T-helper 1 cell treated with Interleukin-12 subunit alpha and Interleukin-12 subunit beta and Interleukin-4 antibody, amounts not matched to agents 30 μg/mL and 1 μg/mL, for 36 hours (primary cell): ENCODE measurements around the gene AGER.
"Not testable (repeated sequence)": the region's sequence is repeated elsewhere in the genome, so short reads cannot be mapped to it uniquely, and the experiment has no call there.

Experiments used
- H3K27ac Mint-ChIP-seq: one replicate; pipeline ENCODE4 v1.8.0; 2021; ENCODE audit warnings: mild to moderate bottlenecking, mixed read lengths
- H3K27me3 Mint-ChIP-seq: one replicate; pipeline ENCODE4 v1.8.0; 2021; ENCODE audit warnings: low read depth, mixed read lengths
- H3K36me3 Mint-ChIP-seq: one replicate; pipeline ENCODE4 v1.8.0; 2021; ENCODE audit warnings: low read depth, mixed read lengths
- H3K4me1 Mint-ChIP-seq: one replicate; pipeline ENCODE4 v1.8.0; 2021; ENCODE audit warnings: low read depth, mixed read lengths
- H3K4me3 Mint-ChIP-seq: one replicate; pipeline ENCODE4 v1.8.0; 2021; ENCODE audit warnings: mild to moderate bottlenecking, moderate library complexity, mixed read lengths
- H3K9me3 Mint-ChIP-seq: one replicate; pipeline ENCODE4 v1.8.0; 2021; ENCODE audit warnings: mixed read lengths

The AGER gene

DNA sequence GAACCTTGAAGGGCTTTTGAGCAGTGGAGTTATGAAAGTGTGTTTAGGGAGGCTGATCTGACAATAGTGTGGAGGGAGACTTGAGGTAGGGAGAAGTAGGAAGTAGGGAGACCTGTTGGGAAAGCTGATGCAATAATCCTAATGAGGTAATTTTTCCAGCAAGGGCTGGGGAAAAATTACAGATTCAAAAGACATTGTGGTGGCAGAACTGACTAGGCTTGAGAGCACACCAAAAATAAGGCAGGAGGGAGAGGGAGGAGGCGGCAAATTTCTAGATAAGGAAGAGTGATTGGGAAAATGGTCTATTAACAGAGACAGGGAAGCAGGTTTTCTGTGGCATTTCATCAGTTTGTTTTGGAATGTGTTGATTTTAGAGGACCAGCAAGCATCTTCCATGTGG is 37.8 kb downstream of the AGER start:
- H3K27ac Mint-ChIP-seq, result no peak overlapping the region
- H3K4me1 Mint-ChIP-seq, result peaks cover 18% of the 10 kb centered on the region
- H3K9me3 Mint-ChIP-seq, result no peaks in the 10 kb centered on the region
- H3K27me3 Mint-ChIP-seq, result peaks cover 59% of the 10 kb centered on the region
- no peak overlapping the region for H3K4me3 Mint-ChIP-seq
- peaks cover 6% of the 10 kb centered on the region for H3K36me3 Mint-ChIP-seq

DNA sequence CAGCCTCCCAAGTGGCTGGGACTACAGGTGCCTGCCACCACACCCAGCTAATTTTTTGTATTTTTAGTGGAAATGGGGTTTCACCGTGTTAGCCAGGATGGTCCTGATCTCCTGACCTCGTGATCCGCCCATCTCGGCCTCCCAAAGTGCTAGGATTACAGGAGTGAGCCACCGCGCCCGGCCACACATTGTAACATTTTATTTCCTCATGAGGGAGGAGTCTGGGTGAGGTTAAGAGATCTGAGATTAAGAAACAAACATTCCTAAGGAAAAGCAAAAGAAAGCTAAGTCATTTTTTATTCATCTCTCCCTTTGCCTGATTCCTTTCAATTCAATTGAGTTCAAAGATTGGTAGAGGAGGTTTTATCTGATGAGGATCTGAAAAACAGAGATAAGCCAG is 39.8 kb downstream of the AGER start:
- not testable (repeated sequence) for H3K36me3 Mint-ChIP-seq, H3K4me3 Mint-ChIP-seq, H3K9me3 Mint-ChIP-seq, H3K27ac Mint-ChIP-seq
- H3K4me1 Mint-ChIP-seq, result peaks cover 15% of the 10 kb centered on the region
- peaks cover 45% of the 10 kb centered on the region for H3K27me3 Mint-ChIP-seq

DNA sequence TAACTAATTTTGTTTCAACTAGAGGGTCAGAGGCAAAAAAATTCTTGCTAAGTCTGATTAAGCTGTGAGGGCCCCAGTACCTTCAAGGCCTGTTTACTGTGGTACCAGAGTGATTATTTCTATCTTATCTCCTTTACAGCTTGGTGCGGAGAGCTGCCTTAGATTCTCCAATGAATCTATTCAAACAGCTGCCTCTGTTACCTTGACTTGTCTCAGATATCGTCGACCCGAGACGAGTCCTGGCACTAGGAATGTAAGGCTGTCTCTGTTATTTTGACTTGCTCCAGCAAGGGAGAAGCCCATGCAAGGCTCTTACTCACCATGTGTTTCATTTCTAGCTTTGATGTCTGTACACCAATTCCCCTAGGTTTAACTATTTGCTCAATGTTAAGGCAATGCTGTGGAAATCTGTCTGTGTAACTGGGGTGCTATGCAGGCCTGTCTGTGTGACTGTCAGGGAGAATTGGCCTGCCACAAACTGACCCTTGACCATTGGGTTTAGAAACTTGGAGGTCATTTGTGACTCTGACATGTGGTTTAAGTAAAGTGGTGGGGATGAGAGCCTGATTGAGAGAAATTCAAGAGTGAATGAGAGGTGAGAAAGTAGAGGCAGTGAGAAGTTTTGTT is 43.5 kb downstream of the AGER start:
- Mint-ChIP-seq H3K27me3 (peaks cover 16% of the 10 kb centered on the region), H3K9me3 (no peaks in the 10 kb centered on the region), H3K4me1 (no peaks in the 10 kb centered on the region), H3K4me3 (no peak overlapping the region), H3K36me3 (no peaks in the 10 kb centered on the region), H3K27ac (no peak overlapping the region)

DNA sequence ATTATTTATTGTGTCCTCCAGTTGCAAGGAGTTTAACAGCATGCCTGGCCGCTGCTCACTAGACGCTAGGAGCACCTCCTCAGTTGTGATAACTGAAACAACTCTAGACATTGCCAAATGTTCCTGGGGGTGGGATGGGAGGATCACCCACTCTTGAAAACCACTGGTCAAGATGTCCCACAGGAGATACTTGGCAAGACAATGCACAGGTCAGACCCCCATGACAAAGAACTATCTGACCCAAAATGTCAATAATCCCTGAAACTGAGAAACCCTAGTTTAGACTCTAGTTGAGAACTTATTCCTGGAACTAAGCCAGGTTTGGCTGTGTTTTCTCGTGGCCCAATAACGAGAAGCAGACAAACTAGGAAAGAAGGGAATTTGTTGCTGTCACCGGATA is 44.5 kb downstream of the AGER start:
- no peak overlapping the region for H3K27ac Mint-ChIP-seq
- H3K27me3 Mint-ChIP-seq, result peaks cover 16% of the 10 kb centered on the region
- H3K36me3 Mint-ChIP-seq, result no peaks in the 10 kb centered on the region
- no peaks in the 10 kb centered on the region for H3K4me1 Mint-ChIP-seq
- no peak overlapping the region for H3K4me3 Mint-ChIP-seq
- no peaks in the 10 kb centered on the region for H3K9me3 Mint-ChIP-seq

DNA sequence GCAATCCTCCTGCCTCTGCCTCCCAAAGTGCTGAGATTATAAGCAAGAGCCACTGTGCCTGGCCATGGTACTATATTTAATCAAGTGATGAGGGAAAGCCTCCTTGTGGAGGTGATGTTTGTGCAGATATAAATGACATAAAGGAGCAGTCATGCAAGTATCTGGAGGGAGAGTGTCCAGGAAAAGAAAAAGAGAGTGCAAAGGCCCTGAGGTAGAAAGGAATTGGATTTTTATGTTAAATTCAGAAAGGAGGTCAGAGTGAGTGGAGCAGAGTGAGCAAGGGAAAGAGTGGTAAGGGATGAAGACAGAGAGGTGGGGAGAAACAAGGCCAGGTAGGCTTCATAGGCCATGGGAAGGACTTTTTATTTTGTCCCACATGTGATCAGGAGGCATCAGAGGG is 46.6 kb downstream of the AGER start:
- no peaks in the 10 kb centered on the region for H3K9me3 Mint-ChIP-seq

DNA sequence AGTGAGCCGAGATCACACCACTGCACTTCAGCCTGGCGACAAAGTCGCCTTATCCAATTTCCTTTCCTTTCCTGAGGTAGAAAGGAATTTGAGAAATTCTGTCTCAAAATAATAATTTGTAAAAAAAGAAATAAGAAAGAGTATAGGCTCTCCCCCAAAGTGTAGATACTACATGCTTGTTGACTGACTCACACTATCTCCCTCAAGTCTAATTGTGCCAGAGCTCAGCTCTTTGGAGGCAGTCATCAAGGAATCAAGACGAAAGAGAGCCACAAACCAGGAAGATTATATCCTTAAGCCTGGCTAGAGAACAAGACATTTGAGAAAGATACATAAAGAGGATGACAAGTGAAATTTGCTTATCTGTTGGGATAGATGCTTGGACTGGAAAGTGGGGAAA is 50.3 kb downstream of the AGER start:
- H3K9me3 Mint-ChIP-seq, result no peaks in the 10 kb centered on the region
- no peak overlapping the region for H3K27ac Mint-ChIP-seq
- peaks cover 12% of the 10 kb centered on the region for H3K4me1 Mint-ChIP-seq
- no peak overlapping the region for H3K4me3 Mint-ChIP-seq
- peaks cover 15% of the 10 kb centered on the region for H3K27me3 Mint-ChIP-seq
- no peaks in the 10 kb centered on the region for H3K36me3 Mint-ChIP-seq

More for the DNA sequence above, 46.6 kb downstream of the AGER start:
- Mint-ChIP-seq H3K4me1 (no peaks in the 10 kb centered on the region), H3K4me3 (no peak overlapping the region), H3K27ac (no peak overlapping the region), H3K27me3 (peaks cover 21% of the 10 kb centered on the region), H3K36me3 (no peaks in the 10 kb centered on the region)

DNA sequence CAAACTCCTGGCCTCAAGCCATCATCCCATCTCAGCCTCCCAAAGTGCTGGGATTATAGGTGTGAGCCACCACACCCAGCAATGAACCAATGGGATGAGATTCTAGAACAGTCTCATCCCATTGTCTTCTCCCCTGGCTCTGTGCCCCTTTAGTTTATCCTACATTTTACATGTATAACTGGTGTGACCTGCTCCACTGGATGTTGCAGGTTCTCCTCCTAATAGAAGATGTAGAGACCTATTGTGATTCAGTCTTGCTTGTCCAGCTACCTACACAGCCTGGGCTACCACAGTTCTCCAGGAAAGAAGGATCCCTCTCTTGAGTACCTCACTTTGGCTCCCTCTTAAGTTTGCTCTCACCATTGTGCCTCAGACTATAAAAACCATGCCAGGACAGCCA is 51.9 kb downstream of the AGER start:
- Mint-ChIP-seq H3K36me3 (peaks cover 2% of the 10 kb centered on the region), H3K4me1 (peaks cover 23% of the 10 kb centered on the region), H3K27ac (no peak overlapping the region), H3K27me3 (peaks cover 15% of the 10 kb centered on the region), H3K4me3 (no peak overlapping the region), H3K9me3 (no peaks in the 10 kb centered on the region)

DNA sequence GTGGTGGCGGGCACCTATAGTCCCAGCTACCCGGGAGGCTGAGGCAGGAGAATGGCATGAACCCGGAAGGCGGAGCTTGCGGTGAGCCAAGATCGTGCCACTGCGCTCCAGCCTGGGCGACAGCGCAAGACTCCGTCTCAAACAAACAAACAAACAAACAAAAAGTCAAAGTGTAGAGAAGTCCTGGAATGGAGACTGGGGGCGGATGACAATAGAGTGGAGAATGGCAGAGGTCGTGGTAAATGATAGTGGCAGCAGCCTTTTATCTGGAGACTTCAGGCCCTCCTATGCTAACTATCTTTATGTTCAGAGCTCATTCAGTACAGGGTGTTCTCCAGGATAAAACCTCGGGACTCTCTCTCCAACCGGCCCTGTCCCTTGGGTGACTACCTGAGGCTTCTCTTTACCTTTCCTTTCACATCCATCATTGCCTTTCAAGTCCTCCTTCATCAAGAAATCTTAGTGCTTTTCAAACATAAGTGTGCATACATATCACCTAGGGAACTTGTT is 52.6 kb downstream of the AGER start:
- Mint-ChIP-seq H3K9me3 (no peaks in the 10 kb centered on the region), H3K27ac (no peak overlapping the region), H3K4me3 (peak overlapping the region; percentile 32), H3K4me1 (peaks cover 28% of the 10 kb centered on the region), H3K36me3 (peaks cover 4% of the 10 kb centered on the region), H3K27me3 (peaks cover 15% of the 10 kb centered on the region)
